Loucy (cell line): Measurements from ENCODE around the gene APC2.

Experiments
- CTCF ChIP-seq: fragments of 200-600 bp; sonication (generic); conservative IDR thresholded peaks from 2 replicates; pipeline ENCODE4 v1.5.1; 2014; ENCODE audit warnings: mild to moderate bottlenecking, antibody characterized with exemption, low read length
- EZH2phosphoT487 ChIP-seq: fragments of 200-600 bp; IDR thresholded peaks from 2 replicates; pipeline ENCODE4 v1.6.1; 2018; ENCODE audit warnings: antibody characterized with exemption, mild to moderate bottlenecking, moderate library complexity, borderline replicate concordance

- TF ChIP-seq CTCF = no peak
- no peak for TF ChIP-seq EZH2phosphoT487
Observed at GRCh38 chr19:1402411-1403070, 47.4 kb upstream of the APC2 start.
